ENCODE measurements around the gene NKX2-8.
"Not testable (repeated sequence)": the region's sequence is repeated elsewhere in the genome, so short reads cannot be mapped to it uniquely, and the experiment has no call there.

- not testable (repeated sequence) for TF ChIP-seq CTCF, POLR2A (IDR thresholded peaks at IDR 0.05)
Observed at GRCh38 chr14:36544280-36544679, 38.1 kb downstream of the NKX2-8 start.
